Activated CD8-positive, alpha-beta memory T cell treated with anti-CD3 and anti-CD28 coated beads for 48 hours (primary cell): ENCODE measurements around the gene ADCY9.
A peak's percentile ranks its signal among the peaks of the same experiment; 100 is the strongest.
"Not testable (repeated sequence)": the region's sequence is repeated elsewhere in the genome, so short reads cannot be mapped to it uniquely, and the experiment has no call there.

ENCODE experiments used
- DNase-seq, 3 experiments: peaks; one replicate each; pipeline ENCODE4 v3.0.0-alpha.2; 2020; ENCODE audit warnings: low read depth in 2 of 3, low spot score in 2 of 3

Gene ADCY9

GRCh38 chr16:4036952-4037351, 79.3 kb downstream of the ADCY9 start:
- DNase-seq, result not testable (repeated sequence)

GRCh38 chr16:4034963-4035362, 81.3 kb downstream of the ADCY9 start:
- DNase-seq, result no peak

- no peak for DNase-seq
Observed at GRCh38 chr16:4033951-4034350, 82.3 kb downstream of the ADCY9 start.

GRCh38 chr16:4032768-4033167, 83.5 kb downstream of the ADCY9 start:
- DNase-seq, result peak in 1 of 3 experiments; percentile 4

- no peak for DNase-seq
Observed at GRCh38 chr16:4028144-4028543, 88.1 kb downstream of the ADCY9 start.

GRCh38 chr16:4026854-4027253, 89.4 kb downstream of the ADCY9 start:
- no peak for DNase-seq

GRCh38 chr16:4025428-4025827, 90.8 kb downstream of the ADCY9 start:
- no peak for DNase-seq

GRCh38 chr16:4021916-4022315, 94.3 kb downstream of the ADCY9 start:
- DNase-seq, result no peak

- no peak for DNase-seq
Observed at GRCh38 chr16:4021070-4021779, 95.0 kb downstream of the ADCY9 start.

- no peak for DNase-seq
Observed at GRCh38 chr16:4019371-4019791, 96.9 kb downstream of the ADCY9 start.

GRCh38 chr16:4018391-4018790, 97.9 kb downstream of the ADCY9 start:
- no peak for DNase-seq

GRCh38 chr16:4017807-4018206, 98.4 kb downstream of the ADCY9 start:
- DNase-seq, result no peak

GRCh38 chr16:4016658-4017057, 99.6 kb downstream of the ADCY9 start:
- DNase-seq, result no peak

GRCh38 chr16:4016005-4016352, 100.3 kb downstream of the ADCY9 start:
- no peak for DNase-seq

GRCh38 chr16:4015275-4016004, 100.8 kb downstream of the ADCY9 start:
- DNase-seq, result no peak

GRCh38 chr16:4011940-4012629, 104.2 kb downstream of the ADCY9 start:
- no peak for DNase-seq

- no peak for DNase-seq
Observed at GRCh38 chr16:4011225-4011939, 104.9 kb downstream of the ADCY9 start.

- DNase-seq, result no peak
Observed at GRCh38 chr16:4010225-4011158, 105.8 kb downstream of the ADCY9 start.

- no peak for DNase-seq
Observed at GRCh38 chr16:4009177-4009576, 107.1 kb downstream of the ADCY9 start.

- DNase-seq, result no peak
Observed at GRCh38 chr16:4008116-4008515, 108.1 kb downstream of the ADCY9 start.
